HT-29 (cell line): ENCODE data around the gene RAD51AP1. TPM values are rescaled to one million over a fixed set of nuclear protein-coding genes. Genes with fewer than 3 reads are reported as not detected.
"Not testable (repeated sequence)": the region's sequence is repeated elsewhere in the genome, so short reads cannot be mapped to it uniquely, and the experiment has no call there.

Experiments used
- DNase-seq: peaks from one replicate; pipeline ENCODE4 v3.0.0-alpha.2; 2015; ENCODE audit warnings: low spot score
- total RNA-seq: library from RNA; depleted of rRNA; stranded (reverse); fragments of >200 nt; shearing (Covaris generic); gene quantifications from 2 replicates; pipeline ENCODE4 v1.2.3, GENCODE V29; 2014; rRNA removed

Gene RAD51AP1
- 14.7 and 16.2 TPM in 2 replicates for total RNA-seq

DNA sequence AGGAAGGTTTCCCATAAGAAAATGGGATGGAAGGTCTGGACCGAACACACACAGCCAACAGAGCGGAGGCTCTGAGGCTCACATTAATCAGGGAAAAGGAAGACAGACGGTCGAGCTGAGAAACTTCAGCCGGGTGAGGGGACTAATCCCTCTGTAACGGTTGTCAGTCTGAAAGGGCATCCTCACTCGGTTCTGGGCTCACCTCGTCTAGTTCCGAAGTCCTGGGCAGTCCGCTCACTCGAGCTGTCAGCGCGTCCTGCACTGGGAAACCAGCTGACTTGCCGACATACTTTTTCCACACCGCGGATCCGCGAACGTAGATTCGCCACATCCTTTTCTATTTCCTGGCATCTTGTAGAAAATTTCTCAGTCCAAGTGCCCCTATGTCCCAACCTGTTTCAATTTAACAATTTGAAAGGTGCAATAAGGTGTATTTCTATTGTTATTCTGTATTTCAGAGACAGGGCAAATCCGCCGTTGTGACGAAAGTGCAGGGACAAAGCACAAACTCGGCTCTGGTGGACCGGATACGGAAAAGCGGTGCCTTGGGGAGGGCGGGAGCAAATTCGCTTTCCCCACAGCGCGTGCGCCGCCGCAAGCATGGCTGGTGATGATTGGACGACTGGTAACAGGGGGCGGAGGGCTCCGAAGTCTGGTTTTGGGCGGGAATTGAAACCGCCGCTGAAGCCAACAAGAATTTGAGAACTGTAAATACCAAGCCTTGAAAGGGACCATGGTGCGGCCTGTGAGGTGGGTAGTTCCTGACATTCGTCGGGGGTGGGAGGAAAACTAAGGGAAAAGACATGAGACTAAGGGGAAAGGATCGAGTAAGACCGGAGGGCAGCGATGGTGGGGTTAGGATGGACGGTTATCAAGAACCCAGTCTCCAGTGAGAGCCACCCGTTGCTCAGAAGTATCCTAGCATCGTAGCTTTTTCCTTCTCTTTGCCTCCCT lies at the start of gene RAD51AP1:
RAD51AP1 (plus strand) TSS at position 684 of the 954 bp plus-strand sequence; CDS start at position 734, 50 bp downstream.
- DNase-seq, result peak; percentile 96

- no peak for DNase-seq
Observed at GRCh38 chr12:4489556-4489955, 49.1 kb upstream of the RAD51AP1 start.

DNA sequence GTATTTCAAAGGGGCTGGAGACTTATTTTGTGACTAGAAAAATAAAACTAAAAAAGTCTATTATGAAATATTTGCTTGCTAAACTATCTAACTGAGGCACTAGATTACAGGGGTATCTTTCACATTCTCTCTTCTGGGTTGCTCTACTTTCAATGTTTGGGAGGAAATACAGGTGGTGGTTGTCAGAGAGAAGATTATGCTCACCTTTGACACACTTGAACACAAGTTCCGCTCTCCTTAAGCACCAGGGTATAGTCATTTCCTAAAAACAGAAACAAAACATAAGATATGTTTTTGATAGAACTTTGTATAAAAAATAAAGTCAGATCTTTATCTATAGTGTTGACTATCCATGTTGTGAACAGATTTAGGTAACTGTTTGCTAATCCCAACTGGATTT lies 47.7 kb upstream of the RAD51AP1 start:
- DNase-seq, result no peak

DNA sequence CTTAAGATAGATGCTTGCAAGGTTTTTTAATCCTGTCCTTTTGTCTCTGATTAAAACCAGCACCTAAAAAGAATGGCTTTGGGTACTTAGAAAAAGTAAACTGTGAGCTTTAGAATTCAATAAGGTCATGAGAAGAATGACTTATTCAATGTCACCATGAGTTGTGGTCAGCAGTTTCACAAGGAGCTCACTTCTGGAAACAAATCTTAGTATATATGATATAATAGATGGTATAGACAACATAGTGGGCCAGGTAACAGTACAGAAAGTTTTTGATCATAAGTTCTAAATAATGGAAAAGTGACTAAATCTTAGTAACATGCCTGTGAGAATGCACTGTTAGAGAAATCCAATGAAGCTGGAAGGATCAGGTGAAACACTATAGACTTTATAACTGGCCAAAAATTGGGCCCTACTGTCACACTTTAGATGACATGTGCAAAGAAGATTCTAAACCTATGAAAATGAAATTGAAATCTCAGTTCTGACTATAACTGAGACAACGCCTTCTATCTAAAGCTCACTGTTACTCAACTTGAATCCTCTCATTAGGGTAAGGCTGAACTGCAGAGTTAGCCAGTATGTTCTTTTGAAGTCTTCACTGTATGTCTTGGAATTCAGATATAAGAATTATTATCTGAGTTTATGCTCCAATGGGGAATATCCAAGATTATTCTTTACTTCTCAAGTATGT lies 42.4 kb upstream of the RAD51AP1 start:
- no peak for DNase-seq

DNA sequence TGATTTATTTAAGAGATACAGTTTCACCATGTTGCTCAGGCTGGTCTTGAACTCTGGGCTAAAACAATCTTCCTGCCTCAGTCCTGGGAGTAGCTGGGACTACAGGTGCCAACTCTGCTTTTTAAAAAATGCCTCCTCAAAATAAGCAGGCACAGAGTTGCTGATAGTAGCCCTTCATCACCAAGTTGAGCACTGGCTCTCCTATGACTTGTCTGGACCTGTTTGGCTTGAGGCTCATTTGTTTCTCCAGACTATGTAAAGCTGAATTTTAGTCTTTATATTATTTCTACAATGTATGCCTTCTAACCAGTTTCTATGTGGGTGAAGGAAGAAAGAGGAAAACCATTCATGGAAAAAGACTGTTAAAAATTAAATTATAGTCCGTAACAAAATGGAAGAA lies 39.5 kb upstream of the RAD51AP1 start:
- no peak for DNase-seq

DNA sequence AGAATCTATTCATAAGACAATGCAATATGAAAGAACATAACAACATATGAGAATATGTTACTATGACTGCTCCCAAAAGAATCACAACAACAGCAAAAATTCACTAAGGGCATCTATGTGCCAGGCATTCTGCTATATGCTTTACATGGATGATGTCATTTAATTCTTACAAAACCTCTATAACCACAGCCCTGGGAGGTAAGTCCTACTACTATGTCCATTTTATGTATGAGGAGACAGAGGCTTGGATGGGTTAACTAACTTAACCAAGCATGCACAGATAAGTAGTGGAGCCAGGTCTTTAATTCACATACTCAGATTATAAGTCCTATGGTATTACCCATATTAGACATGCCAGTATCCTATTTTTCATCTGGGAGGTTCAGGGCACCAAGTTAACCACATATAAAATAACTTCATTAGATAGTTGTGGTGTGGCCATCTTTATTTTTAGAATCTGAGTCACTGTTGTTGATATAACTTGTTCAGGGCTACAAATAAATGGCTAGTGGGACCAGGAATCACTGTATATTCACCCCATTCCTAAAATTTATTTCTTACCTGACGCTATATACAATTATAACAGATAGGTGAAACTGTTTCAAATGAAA lies 33.2 kb upstream of the RAD51AP1 start:
- no peak for DNase-seq

DNA sequence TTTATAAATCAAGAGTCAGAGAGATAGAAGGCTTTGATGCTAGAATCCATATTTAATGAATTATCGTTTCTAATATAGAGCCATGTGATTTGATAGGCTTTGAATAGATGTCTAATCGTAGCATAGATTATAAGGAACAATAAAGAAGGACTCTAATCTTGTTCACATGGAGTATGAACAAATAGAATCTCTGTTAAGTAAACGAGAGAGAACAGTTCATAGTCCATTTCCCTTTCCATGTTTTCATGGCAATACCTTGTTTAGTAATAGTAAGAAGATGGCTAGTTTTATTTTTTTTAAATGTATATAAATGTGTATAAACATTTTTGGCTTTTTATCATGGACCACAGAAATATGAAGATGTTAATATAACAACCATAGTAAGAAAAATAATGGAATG lies 32.3 kb upstream of the RAD51AP1 start:
- DNase-seq, result no peak

GRCh38 chr12:4506870-4507269 lies 31.8 kb upstream of the RAD51AP1 start:
- no peak for DNase-seq

DNA sequence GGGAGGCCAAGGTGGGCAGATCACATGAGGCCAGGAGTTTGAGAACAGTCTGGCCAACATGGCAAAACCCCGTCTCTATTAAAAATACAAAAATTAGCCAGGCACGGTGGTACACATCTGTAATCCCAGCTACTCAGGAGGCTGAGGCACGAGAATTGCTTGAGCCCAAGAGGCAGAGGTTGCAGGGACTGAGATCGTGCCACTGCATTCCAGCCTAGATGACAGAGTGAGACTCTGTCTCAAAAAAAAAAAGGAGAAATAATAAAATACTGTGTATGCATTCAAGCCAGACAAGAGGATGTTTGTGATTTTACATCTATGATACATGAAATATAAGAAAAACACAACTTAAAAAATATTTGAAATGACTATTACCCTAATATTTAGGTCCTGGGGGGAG lies 30.2 kb upstream of the RAD51AP1 start:
- not testable (repeated sequence) for DNase-seq

DNA sequence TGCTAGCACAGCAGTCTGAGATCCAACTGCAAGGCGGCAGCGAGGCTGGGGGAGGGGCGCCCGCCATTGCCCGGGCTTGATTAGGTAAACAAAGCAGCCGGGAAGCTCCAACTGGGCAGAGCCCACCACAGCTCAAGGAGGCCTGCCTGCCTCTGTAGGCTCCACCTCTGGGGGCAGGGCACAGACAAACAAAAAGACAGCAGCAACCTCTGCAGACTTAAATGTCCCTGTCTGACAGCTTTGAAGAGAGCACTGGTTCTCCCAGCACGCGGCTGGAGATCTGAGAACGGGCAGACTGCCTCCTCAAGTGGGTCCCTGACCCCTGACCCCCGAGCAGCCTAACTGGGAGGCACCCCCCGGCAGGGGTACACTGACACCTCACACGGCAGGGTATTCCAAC lies 29.4 kb upstream of the RAD51AP1 start:
- not testable (repeated sequence) for DNase-seq

DNA sequence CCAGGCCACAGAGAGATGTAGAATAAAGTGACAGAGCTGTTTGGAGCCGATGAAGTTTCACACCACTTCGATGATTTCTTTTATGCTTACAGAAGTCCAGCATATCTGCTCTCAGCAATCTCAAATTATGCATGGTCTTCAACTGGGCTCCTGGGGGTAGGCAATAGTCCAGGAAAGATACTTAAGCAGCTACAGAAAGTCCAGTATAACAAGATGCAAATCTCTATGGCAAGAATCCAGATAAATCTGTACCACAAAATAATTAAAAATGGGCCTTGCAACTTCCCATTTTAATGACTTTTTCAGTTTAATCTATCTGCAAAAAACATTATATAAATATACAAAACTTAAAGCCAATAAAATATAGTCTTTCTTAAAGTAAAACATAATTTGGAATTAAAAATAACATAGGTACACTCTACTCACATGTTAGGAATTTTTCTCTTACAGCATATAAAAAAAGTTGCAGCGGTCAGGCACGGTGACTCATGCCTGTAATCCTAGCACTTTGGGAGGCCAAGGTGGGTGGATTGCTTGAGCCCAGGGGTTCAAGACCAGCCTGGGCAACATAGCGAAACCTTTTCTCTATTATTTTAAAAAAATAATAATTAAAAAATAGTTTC lies 20.5 kb upstream of the RAD51AP1 start:
- no peak for DNase-seq

DNA sequence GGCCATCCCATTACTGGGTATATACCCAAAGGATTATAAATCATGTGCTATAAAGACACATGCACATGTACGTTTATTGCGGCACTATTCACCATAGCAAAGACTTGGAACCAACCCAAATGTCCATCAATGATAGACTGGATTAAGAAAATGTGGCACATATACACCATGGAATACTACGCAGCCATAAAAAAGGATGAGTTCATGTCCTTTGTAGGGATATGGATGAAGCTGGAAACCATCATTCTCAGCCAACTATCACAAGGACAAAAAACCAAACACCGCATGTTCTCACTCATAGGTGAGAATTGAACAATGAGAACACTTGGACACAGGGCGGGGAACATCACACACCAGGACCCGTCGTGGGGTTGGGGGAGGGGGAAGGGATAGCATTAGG lies 15.2 kb upstream of the RAD51AP1 start:
- not testable (repeated sequence) for DNase-seq

GRCh38 chr12:4526923-4527546 lies 11.7 kb upstream of the RAD51AP1 start:
- DNase-seq, result peak; percentile 30

- DNase-seq, result no peak
Observed at GRCh38 chr12:4530160-4530559, 8.5 kb upstream of the RAD51AP1 start.

DNA sequence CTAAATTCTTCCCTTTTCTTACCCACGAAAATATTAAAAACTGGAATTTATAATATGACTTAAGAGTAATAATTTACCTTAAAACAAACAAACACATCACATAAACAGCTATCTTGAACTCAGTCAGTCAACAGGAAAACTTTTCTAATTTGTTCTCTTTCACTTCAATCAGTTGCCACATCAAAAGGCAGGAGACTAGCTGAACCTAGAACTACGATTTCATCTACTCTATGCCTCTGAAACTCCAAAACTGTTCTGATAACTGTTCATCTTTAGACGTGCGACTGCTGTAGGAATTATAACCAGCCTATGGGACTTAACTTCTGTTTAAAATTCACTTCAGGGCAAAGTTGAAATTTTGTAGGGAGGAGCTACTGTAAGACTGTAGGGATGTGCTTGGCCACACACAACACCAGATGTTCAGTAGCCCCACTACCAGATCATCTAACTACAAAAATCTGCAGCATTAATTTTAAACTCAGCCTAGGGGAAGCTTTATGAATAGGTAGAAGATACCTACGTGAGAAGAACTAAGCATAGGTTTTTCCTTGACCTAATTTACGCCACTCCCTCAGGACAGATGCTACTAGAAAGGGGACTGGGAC lies 7.6 kb upstream of the RAD51AP1 start:
- DNase-seq, result no peak

DNA sequence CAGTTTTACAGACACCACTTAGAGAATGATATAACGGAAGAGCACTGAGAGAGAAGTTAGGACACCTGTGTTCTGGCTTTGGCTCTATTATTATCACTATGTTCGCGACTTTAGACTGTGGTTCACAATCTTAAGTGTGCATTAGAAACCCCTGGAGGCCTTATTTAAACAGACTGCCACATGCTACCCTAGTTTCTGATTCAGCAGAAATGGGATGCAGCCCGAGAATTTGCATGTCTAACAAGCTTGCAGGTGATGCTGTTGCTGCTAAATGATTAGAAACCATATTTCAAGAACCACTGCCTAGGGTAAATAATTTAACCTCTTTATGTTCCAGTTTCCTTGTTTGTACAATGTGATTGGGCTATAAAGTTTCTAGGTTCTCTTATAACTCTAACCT lies 3.6 kb upstream of the RAD51AP1 start:
- DNase-seq, result no peak

DNA sequence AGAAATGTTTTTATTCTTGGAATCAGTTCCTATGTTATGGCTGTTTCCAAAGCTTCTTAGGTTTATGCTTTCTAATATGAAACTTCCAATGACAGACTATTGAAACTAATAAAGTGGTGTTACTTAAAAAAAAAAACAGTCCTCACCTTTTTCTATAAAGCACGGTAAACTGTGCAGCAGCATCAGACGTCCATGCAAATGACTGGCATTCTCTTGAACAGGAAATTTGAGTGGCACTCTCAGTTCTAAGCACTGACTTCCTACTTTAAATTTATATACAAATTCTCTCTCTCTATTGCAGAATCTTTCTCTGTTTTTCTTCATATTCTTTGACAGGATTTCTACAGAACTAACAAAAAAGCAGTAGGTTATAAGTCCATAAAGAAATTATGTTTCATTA lies 2.8 kb upstream of the RAD51AP1 start:
- DNase-seq, result no peak

- DNase-seq, result peak; percentile 36
Observed at GRCh38 chr12:4539167-4539870, 629 bp downstream of the RAD51AP1 start.

- DNase-seq, result no peak
Observed at GRCh38 chr12:4540170-4540569, 1.5 kb downstream of the RAD51AP1 start.

DNA sequence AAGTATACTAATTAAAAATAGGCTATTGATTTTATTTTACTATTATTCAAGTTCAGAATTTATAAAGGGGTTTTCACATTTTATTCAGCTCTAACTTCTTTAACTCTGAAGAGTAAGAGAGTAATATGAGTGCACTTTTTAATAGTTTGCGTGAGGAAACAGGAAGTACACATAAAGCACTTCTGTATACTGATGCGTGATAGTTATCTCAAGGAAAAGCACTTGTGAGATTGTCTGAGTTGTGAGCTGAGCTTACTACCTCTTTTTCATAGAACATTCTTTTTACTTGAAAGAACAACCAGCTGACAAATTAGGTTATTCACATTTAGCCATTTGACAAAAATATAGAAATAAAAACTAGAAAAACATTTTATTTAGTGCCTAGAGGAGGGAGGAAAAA lies 1.9 kb downstream of the RAD51AP1 start:
- DNase-seq, result no peak
